GM19043 (cell line): Measurements from ENCODE around the gene CELF4.

Experiments
- ATAC-seq: cut with Tn5 transposase; IDR thresholded peaks from one replicate; pipeline ENCODE4 v1.9.1; 2021; ENCODE audit warnings: low read depth; ENCODE audit not compliant: unreplicated experiment

Gene CELF4

GRCh38 chr18:37272841-37273240 is 292.8 kb downstream of the CELF4 start:
- ATAC-seq: no peak

GRCh38 chr18:37272226-37272625 is 293.4 kb downstream of the CELF4 start:
- ATAC-seq: no peak

- ATAC-seq: no peak
Observed at GRCh38 chr18:37270666-37271052, 294.9 kb downstream of the CELF4 start.

GRCh38 chr18:37270038-37270665 is 295.4 kb downstream of the CELF4 start:
- ATAC-seq: no peak

GRCh38 chr18:37266290-37266689 is 299.3 kb downstream of the CELF4 start:
- ATAC-seq: no peak

GRCh38 chr18:37265382-37265781 is 300.2 kb downstream of the CELF4 start:
- ATAC-seq: no peak

GRCh38 chr18:37264956-37265355 is 300.6 kb downstream of the CELF4 start:
- ATAC-seq: no peak

- no peak for ATAC-seq
Observed at GRCh38 chr18:37261988-37262387, 303.6 kb downstream of the CELF4 start.

- no peak for ATAC-seq
Observed at GRCh38 chr18:37261246-37261840, 304.3 kb downstream of the CELF4 start.

GRCh38 chr18:37260367-37261093 is 305.1 kb downstream of the CELF4 start:
- no peak for ATAC-seq

- ATAC-seq: no peak
Observed at GRCh38 chr18:37259711-37260110, 305.9 kb downstream of the CELF4 start.

- ATAC-seq: no peak
Observed at GRCh38 chr18:37258819-37259218, 306.8 kb downstream of the CELF4 start.

GRCh38 chr18:37258131-37258530 is 307.5 kb downstream of the CELF4 start:
- no peak for ATAC-seq

- ATAC-seq: no peak
Observed at GRCh38 chr18:37254973-37255372, 310.6 kb downstream of the CELF4 start.

- no peak for ATAC-seq
Observed at GRCh38 chr18:37254236-37254754, 311.3 kb downstream of the CELF4 start.

GRCh38 chr18:37253394-37254235 is 312.0 kb downstream of the CELF4 start:
- no peak for ATAC-seq

GRCh38 chr18:37252854-37253393 is 312.7 kb downstream of the CELF4 start:
- ATAC-seq: no peak

- no peak for ATAC-seq
Observed at GRCh38 chr18:37252342-37252741, 313.3 kb downstream of the CELF4 start.

GRCh38 chr18:37251679-37252078 is 313.9 kb downstream of the CELF4 start:
- no peak for ATAC-seq

GRCh38 chr18:37249895-37250618 is 315.5 kb downstream of the CELF4 start:
- no peak for ATAC-seq
